ENCODE measurements around the gene SARS1. TPM values are rescaled to one million over a fixed set of nuclear protein-coding genes. Genes with fewer than 3 reads are reported as not detected.

SARS1 gene
- total and polyA plus RNA-seq, 2 of the 13 experiments (the other 11 are each of a cell fraction or from before 2014, with no cell fraction given), result 103 to 134 TPM

GRCh38 chr1:109239409-109240068 lies 25.8 kb downstream of the SARS1 start:
- Histone ChIP-seq H3K27ac (ENCODE audit: extremely low read length, insufficient read depth, low read length) (peak overlapping the region; percentile 20), H4K20me1 (ENCODE audit: insufficient read depth, low read length) (no peaks in the 10 kb centered on the region; the same call in 1 of the 2 replicates), H3K4me1 (ENCODE audit: insufficient read depth, low read length) (peaks cover 38% of the 10 kb centered on the region), H3K9me3 (ENCODE audit: low read length) (no peaks in the 10 kb centered on the region), H3K9ac (ENCODE audit: insufficient read depth, low read depth, low read length) (no peak overlapping the region), H3K4me2 (ENCODE audit: low read depth, low read length) (no peak overlapping the region), H3K27me3 (ENCODE audit: control insufficient read depth in 1 of 2, insufficient read depth in 2 of 2, low read length in 2 of 2) (0 out of 5 replicates have a peak, but pooled peaks cover 0 to 3% of the 10 kb centered on the region in 2 experiments), H3K79me2 (ENCODE audit: insufficient read depth, low read length) (no peaks in the 10 kb centered on the region), H2AFZ (ENCODE audit: low read length) (no peak overlapping the region), H3K4me3 (replicated peaks in 1 of 3; ENCODE audit: insufficient read depth in 1 of 3, low read depth in 2 of 3, low read length in 3 of 3) (no peak overlapping the region), H3K36me3 (replicated peaks in 1 of 2; ENCODE audit: control insufficient read depth in 1 of 2, insufficient read depth in 2 of 2, low read length in 2 of 2) (peaks cover 18 to 47% of the 10 kb centered on the region in 2 experiments)
- peak; percentile 67 for FAIRE-seq
- DNase-seq (ENCODE audit: low spot score), result peak; percentile 66
- intact Hi-C loops (cut with micrococcal nuclease; ENCODE audit: unreplicated experiment) (loop anchor here (1.0 to 5.0 kb wide), 2 partner anchors 24 to 37 kb away; no protein-coding TSS in a partner anchor), in situ Hi-C loops (cut with HindIII; ENCODE audit: extremely low pct_ligation_motif_present, low pct_unique_long_range_greater_than_20kb) (no loop called here)
- ATAC-seq, result peak; percentile 94
- ChIA-PET POLR2A (interaction anchor here (0.6 to 2.7 kb wide), 11 partner anchors 8 to 244 kb away, joined by 3 to 13 read pairs (median 4); partner anchors contain the start of genes ATXN7L2, CELSR2, SARS1 and SORT1), CTCF (ENCODE audit: low intra/inter-chr PET ratio, low total read pairs) (interaction anchor here (0.7 to 2.1 kb wide), 2 partner anchors 24 to 160 kb away, joined by 4 to 13 read pairs; no protein-coding TSS in a partner anchor)
- 64% methylated on average over 4 of the region's 6 CpGs for WGBS (ENCODE audit: low lambda C conversion rate)
- no TSS peak for BruUV-seq (replicated peaks)
- TF ChIP-seq RBM22 (optimal IDR thresholded peaks at IDR 0.05; ENCODE audit: low read length) (peak; percentile 66), KDM2A (CRISPR knock-in tag; IDR thresholded peaks at IDR 0.05; ENCODE audit: borderline replicate concordance, low read depth) (0 out of 2 replicates have a peak, but pooled peaks have one; percentile 51), ZNF333 (CRISPR knock-in tag; IDR thresholded peaks at IDR 0.05; ENCODE audit: borderline replicate concordance) (no peak), ZNF501 (CRISPR knock-in tag; IDR thresholded peaks at IDR 0.05) (0 out of 2 replicates have a peak, but pooled peaks have one; percentile 18), ZNF549 (CRISPR knock-in tag; IDR thresholded peaks at IDR 0.05) (no peak), GATAD1 (CRISPR knock-in tag; IDR thresholded peaks at IDR 0.05) (no peak), STAG1 (CRISPR knock-in tag; IDR thresholded peaks at IDR 0.05) (peak; percentile 64), ZNF292 (CRISPR knock-in tag; IDR thresholded peaks at IDR 0.05; ENCODE audit: borderline replicate concordance, low read depth) (no peak), HIVEP1 (CRISPR knock-in tag; IDR thresholded peaks at IDR 0.05) (no peak)
- TF ChIP-seq, protein P1, sequence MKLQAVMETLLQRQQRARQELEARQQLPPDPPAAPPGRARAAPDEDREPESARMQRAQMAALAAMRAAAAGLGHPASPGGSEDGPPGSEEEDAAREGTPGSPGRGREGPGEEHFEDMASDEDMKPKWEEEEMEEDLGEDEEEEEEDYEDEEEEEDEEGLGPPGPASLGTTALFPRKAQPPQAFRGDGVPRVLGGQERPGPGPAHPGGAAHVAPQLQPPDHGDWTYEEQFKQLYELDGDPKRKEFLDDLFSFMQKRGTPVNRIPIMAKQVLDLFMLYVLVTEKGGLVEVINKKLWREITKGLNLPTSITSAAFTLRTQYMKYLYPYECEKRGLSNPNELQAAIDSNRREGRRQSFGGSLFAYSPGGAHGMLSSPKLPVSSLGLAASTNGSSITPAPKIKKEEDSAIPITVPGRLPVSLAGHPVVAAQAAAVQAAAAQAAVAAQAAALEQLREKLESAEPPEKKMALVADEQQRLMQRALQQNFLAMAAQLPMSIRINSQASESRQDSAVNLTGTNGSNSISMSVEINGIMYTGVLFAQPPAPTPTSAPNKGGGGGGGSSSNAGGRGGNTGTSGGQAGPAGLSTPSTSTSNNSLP (IDR thresholded peaks at IDR 0.05; ENCODE audit: low read depth, low read length), result no peak
- TF ChIP-seq, protein P2, sequence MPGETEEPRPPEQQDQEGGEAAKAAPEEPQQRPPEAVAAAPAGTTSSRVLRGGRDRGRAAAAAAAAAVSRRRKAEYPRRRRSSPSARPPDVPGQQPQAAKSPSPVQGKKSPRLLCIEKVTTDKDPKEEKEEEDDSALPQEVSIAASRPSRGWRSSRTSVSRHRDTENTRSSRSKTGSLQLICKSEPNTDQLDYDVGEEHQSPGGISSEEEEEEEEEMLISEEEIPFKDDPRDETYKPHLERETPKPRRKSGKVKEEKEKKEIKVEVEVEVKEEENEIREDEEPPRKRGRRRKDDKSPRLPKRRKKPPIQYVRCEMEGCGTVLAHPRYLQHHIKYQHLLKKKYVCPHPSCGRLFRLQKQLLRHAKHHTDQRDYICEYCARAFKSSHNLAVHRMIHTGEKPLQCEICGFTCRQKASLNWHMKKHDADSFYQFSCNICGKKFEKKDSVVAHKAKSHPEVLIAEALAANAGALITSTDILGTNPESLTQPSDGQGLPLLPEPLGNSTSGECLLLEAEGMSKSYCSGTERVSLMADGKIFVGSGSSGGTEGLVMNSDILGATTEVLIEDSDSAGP (CRISPR knock-in tag; IDR thresholded peaks at IDR 0.05; ENCODE audit: borderline replicate concordance), result peak; percentile 42; the same call in 1 of the 2 replicates
- TF ChIP-seq, protein P3, sequence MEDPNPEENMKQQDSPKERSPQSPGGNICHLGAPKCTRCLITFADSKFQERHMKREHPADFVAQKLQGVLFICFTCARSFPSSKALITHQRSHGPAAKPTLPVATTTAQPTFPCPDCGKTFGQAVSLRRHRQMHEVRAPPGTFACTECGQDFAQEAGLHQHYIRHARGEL (CRISPR knock-in tag; IDR thresholded peaks at IDR 0.05), result no peak

Data from HepG2 (cell line).